ENCODE data around the gene BCAT1. TPM values are rescaled to one million over a fixed set of nuclear protein-coding genes. Genes with fewer than 3 reads are reported as not detected.

BCAT1 gene
- total and polyA plus RNA-seq, 2 donors (not counting 1 experiment from before 2014, with no cell fraction given) = 0.33 to 9.6 TPM

- H3K36me3 ChIP-seq (replicated peaks in 1 of 2; ENCODE audit: control extremely low read depth in 1 of 2, control insufficient read depth in 1 of 2, extremely low read depth in 1 of 2, insufficient read depth in 2 of 2, low read length in 1 of 2) = no peaks in the 10 kb centered on the region
- H3K79me2 ChIP-seq (ENCODE audit: control insufficient read depth, insufficient read depth, low read length) = no peaks in the 10 kb centered on the region
- intact Hi-C loops (cut with micrococcal nuclease) = no loop called here
- no peaks in the 10 kb centered on the region for H4K20me1 ChIP-seq (ENCODE audit: control insufficient read depth, insufficient read depth, low read length, poor library complexity, severe bottlenecking)
- H3K27me3 Mint-ChIP-seq = peaks cover 23% of the 10 kb centered on the region
- H3K4me3 ChIP-seq (ENCODE audit: control extremely low read depth in 1 of 5, extremely low read depth in 1 of 5, insufficient read depth in 1 of 5, low read depth in 2 of 5, low read length in 4 of 5) = peak overlapping the region; percentile 31 to 67 (median 57)
- ChIA-PET POLR2A (no interaction called here), CTCF (no interaction called here)
- H2AFZ ChIP-seq (ENCODE audit: insufficient read depth, low read depth, low read length, poor library complexity, severe bottlenecking) = peak overlapping the region; percentile 62
- no peaks in the 10 kb centered on the region for H3K9me3 Mint-ChIP-seq (ENCODE audit: insufficient read depth)
- H3K4me1 Mint-ChIP-seq = peaks cover 15% of the 10 kb centered on the region
- peak overlapping the region; percentile 91 for H3K4me3 Mint-ChIP-seq
- H3K4me2 ChIP-seq (replicated peaks; ENCODE audit: low read depth, low read length, poor library complexity, severe bottlenecking) = peak overlapping the region; percentile 90
- H3K27ac ChIP-seq (ENCODE audit: low read length in 2 of 2) = no peak overlapping the region
- peaks cover 19% of the 10 kb centered on the region in 2 donors for H3K4me1 ChIP-seq (ENCODE audit: control insufficient read depth in 2 of 2, insufficient read depth in 2 of 2, low read length in 2 of 2)
- peak overlapping the region; percentile 68 for H3K9ac ChIP-seq (ENCODE audit: low read length)
- DNase-seq (peak; percentile 40), ATAC-seq (ENCODE audit: low read depth) (peak; percentile 17)
- TF ChIP-seq EZH2 (IDR thresholded peaks at IDR 0.05; ENCODE audit: borderline replicate concordance, insufficient read depth, low read depth, low read length, poor library complexity, severe bottlenecking) (no peak), CTCF (IDR thresholded peaks at IDR 0.05) (no peak)
- H3K27me3 ChIP-seq (replicated peaks in 1 of 4; ENCODE audit: control extremely low read depth in 1 of 4, control insufficient read depth in 3 of 4, insufficient read depth in 4 of 4, low read length in 3 of 4) = peaks cover 0 to 30% (median 13%) of the 10 kb centered on the region in 4 experiments
- WGBS (ENCODE audit: insufficient coverage) = 2% methylated on average over 68 of the region's 74 CpGs
- no peak overlapping the region for H3K27ac Mint-ChIP-seq
- peaks cover 0 to 4% (median 0%) of the 10 kb centered on the region in 3 donors for H3K9me3 ChIP-seq (ENCODE audit: control extremely low read depth in 1 of 3, control insufficient read depth in 2 of 3, insufficient read depth in 1 of 3, low read length in 2 of 3)
Measured at GRCh38 chr12:24902511-24903328, 46.2 kb downstream of the BCAT1 start.

All from B cell (primary cell).